ENCODE results near the gene ATG12.
A peak's percentile ranks its signal among the peaks of the same experiment; 100 is the strongest.
"Not testable (repeated sequence)": the region's sequence is repeated elsewhere in the genome, so short reads cannot be mapped to it uniquely, and the experiment has no call there.

The ATG12 gene

DNA sequence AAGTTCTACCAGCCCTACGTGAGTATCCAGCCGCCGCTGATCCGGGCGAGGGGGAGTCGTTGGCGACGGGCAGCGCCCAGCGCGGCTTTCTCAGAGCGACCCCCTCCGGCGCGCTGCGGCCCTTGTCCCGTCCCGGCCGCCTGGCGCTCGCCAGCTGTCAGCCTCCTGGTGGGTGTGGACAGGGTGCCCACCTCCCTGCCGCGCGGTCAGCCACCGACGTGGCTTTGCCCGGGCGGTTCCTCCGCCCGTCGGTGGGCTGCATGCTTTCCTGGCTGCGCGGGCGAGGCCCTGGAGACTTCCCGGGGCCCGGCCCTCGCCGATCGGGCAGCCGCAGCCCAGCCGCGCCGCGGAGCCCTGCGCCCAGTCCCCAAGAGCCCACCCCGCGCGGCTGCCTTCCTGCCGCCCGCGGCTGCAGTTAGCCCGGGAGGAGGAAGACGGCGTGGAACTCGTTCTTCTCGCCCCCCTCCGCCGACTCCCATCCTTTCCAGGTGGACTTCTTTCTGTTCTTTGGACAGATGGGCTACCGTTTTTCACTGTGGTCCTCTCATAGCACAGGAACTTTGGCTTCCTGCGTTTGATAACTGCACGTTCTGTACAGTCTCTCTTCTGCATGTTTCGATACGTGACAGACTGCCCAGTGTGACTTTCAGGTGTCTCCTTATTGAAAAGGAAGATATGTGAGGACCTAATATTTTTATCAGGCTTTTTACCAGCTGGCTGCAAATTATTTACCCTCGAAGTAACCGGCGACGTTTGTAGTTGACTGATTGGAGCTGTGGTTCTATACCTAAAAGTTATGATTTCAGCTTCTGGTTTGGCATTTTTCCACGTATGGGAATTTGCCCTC lies 947 bp upstream of the ATG12 start:
- DNase-seq, result peak; percentile 58

DNA sequence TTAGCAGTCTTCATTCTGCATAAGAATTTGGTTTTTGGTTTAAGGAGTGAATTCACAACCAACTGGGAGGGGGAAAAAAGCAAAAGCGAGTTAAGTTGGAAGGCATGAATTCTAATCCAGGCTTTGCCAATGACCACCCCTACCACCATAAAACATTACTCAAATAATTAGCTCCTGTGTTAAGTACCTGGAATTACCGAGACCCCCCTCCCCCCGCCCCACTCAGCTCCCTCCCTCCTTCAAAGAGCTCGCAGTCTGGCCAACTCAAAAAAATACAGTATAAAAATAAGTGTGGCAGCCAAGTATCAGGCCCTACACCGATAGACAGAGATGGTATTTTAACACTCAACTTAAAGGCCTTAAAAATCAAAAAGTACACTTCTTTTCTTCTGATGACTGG lies 492 bp downstream of the ATG12 start:
- DNase-seq, result peak; percentile 15

DNA sequence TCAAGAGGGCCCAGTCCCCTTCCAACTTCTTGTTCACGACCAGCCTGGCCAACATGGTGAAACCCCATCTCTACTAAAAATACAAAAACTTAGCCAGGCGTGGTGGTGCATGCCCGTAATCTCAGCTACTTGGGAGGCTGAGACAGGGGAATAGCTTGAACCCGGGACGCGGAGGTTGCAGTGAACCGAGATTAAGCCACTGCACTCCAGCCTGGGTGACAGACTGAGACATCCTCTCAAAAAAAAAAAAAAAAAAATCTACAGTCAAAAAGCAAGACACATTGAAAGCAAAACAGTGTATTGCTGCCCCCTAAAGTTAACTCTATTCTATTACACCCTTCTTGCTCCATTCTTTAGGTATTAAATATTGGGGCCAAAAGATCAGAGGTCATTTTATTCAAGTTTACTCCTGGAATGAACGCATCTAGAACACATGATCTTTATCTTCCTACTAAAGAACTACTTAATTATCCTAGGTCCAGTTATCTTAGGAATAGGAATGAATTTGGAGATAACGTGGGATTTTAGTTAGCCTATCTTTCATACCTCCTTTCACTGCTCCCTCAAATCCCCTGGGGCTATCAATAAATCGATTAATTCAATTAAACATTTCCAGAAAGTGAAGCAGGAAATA lies 2.4 kb downstream of the ATG12 start:
- peak; percentile 85 for DNase-seq

DNA sequence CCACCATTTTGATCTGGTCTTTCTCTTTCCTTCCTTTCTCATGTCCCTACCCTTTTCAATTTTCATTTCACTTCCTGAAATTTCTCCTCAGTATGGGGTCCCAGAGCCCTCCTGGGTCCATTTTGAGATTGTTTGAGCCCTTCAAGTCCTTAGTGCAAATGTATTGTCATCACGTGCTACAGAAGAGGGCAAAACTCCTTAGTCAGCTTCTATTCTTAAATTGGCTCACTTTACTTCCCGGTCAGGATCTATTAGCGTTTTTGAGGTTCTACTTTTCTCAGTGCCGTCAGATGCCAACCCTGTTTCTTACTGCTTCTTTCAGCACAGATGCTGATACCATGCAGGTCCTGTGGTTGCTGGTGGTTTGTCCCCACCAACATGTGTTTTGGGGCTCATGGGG lies 5.9 kb downstream of the ATG12 start:
- no peak for DNase-seq

DNA sequence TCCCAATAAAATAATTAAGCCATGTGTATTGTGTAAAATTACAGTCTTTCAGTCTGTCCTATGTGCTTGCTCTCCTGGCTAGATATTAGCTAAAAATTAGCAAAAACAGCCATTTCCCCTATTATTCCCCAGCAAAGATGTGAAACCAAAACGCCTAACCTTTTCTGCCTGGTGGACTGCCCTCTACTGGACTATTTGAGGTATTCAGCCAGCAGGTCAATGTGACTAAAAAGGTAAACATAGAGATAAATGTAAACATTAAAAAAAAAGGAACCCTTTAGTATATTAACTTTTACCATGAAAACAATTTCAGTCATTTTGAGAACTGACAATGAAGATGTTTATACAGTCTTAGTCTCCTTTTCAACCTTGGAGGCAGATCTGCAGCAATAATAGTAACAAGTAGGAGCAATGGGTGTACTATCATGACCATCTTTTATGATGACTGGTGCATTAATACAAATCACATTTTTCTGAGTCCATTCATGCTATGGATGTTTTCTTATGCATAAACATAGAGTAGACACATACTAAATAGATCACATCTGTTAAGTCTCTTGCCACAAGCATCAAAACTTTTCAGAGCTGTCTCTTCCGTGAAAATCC lies 10.1 kb downstream of the ATG12 start:
- peak; percentile 76 for DNase-seq

DNA sequence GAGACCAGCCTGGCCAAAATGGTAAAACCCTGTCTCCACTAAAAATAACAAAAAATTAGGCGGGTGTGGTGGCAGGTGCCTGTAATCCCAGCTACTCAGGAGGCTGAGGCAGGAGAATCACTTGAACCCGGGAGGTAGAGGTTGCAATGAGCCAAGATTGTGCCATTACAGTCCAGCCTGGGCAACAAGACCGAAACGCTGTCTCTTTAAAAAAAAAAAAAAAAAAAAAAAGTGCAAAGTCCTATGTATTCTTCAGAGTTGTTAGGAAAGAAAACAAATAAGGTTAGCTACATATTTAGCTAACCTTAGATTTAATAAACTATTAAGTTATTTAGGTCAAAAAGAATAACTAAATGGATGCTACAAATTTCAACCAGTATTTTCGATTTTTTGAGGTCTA lies 11.5 kb downstream of the ATG12 start:
- DNase-seq, result no peak

DNA sequence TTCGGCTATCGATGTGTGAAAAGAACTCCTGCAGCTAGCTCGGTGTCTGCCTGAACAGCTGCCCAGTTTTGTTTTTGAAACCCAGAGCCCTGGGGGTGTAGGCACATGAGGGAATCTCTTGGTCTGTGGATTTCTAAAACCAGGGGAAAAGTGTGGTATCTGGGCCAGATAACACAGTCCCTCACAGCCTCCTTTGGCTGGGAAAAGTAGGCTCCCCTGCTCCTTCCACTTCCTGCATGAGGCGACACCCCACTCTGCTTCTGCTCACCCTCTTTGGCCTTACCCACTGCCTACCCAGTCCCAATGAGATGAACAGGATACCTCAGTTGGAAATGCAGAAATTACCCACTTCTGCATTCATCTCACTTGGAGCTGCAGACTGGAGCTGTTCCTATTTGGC lies 15.4 kb downstream of the ATG12 start:
- no peak for DNase-seq

DNA sequence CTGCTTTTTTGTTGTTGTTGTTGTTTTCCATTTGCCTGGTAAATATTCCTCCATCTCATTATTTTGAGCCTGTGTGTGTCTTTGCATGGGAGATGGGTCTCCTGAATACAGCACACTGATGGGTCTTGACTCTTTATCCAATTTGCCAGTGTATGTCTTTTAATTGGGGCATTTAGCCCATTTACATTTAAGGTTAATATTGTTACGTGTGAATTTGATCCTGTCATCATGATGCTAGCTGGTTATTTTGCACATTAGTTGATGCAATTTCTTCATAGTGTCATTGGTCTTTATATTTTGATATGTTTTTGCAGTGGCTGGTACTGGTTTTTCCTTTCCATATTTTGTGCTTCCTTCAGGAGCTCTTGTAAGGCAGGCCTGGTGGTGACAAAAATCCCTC lies 16.4 kb downstream of the ATG12 start:
- DNase-seq, result not testable (repeated sequence)

DNA sequence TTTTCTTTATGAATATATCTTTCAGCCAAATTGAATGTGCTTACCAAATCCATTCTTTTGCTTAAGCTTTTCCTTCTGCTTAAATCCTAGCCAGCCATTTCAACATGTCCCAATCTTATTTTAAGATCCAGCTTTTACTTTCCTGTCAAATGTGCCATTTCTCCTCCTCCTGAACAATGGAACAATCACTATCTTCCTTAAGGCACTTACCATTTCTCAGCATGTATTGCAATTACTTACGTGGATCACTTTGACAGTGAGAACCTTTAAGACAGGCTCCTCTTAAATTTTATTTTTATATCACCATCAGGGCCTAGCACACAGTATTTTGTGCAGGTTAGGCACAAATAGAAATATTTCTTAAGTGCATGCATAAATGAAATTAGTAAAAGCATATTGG lies 20.5 kb downstream of the ATG12 start:
- DNase-seq, result no peak

DNA sequence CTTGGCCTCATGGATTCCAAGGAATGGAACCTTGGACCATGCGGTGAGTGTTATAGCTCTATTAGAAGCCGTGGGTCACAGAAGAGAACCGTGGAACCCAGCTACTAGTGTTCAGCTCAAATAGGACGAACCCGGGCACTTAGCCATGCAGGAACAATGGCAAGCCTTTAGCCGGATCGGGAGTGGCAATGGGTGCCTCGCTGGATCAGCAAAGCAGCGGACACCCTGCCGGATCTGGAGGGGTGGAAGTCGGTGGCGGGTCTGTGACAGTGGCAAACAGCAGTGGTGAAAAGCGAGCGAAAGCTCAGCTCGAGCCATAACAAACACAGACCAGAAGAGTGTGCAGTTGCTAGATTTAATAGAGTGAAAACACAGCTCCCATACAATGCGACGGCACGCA lies 22.5 kb downstream of the ATG12 start:
- DNase-seq, result no peak

DNA sequence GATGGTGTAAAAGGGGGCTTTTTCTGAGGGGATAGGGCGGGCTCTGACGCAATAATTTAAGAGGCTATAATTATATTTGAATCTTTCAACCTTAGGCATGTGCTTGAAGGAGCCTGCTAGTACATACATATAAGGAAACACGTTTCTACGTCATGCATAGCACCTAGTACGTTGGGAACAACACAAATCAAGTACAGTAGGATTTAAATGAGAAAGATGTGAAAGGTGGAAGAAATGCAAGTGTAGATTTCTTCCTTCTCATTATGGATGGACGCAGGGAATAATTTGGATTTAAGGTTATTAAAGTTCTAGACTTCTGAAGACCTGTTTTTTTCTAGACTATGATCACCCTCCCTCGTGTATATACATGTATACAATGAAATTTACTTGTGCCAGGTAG lies 24.0 kb downstream of the ATG12 start:
- no peak for DNase-seq

DNA sequence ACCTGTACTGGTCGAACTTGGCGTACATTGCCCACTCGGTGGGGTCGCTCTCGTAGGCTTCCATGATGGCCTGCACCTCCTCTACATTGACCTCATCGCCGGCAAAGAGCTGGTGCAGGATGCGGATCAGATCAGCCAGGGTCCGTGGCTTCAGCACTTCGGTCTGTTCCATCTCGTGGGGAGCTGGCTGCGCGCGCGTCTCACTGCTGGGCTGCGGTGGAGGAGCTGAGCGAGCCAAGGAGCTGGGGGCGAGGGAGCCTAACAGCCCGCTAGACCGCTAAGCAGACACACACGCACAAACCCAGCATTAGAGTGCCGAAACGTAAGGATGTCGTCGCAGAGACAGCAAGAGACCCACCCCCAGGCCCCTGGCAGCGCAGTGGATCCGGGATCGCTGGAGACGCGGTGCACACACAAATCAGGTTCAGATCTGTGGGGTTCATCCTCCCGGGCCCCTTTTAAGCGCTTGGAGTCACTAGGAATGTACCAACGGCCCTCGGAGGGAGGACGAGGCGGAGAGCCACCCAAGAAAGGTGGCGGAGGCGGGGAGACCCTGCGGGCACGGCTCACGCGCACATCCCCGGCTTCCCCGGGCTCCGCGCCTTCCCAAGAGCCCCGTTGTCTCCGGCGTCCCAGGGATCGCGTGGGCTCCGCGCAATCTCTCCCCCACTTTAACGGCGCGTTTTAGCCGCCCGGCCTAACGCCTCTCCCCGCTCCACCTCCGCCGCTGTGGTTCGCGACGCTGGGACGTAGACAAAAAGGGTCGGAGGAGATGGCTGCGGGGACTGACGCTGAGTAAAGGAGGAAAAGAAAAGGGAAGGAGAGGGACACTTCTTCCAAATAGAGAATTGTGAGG lies 24.9 kb downstream of the ATG12 start, which contains the start of gene CDO1:
TSS of gene CDO1 (minus strand) at position 434 of the 856 bp plus-strand sequence. CDS start at position 172, 262 bp downstream.
- DNase-seq, result peak; percentile 23

DNA sequence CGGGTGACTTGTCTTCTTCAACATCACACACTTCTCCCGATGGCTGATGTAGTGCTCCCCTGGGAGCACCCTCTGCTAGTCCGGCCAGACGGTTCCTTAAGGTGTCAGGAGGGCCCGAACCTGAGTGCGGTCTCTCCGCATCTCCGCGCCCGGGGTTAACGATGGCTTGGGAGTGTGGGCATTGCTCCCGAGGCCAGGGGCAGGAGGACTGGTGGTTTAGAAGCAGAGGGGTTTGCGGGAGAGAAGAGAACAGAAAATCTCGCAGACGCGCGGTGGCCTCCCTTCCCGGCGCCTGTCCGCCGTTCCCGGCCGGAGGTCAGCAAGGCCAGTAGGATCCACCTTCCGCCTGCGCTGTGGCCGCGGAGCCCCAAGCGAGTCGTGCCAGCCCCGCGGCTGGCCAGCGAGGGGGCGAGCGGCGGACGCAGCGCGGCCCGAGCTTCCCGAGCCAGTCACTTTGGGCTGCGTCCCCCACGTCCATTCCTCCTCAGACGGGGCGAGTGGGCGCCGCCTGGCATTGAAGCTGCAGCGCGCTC lies 25.6 kb downstream of the ATG12 start:
- no peak for DNase-seq

DNA sequence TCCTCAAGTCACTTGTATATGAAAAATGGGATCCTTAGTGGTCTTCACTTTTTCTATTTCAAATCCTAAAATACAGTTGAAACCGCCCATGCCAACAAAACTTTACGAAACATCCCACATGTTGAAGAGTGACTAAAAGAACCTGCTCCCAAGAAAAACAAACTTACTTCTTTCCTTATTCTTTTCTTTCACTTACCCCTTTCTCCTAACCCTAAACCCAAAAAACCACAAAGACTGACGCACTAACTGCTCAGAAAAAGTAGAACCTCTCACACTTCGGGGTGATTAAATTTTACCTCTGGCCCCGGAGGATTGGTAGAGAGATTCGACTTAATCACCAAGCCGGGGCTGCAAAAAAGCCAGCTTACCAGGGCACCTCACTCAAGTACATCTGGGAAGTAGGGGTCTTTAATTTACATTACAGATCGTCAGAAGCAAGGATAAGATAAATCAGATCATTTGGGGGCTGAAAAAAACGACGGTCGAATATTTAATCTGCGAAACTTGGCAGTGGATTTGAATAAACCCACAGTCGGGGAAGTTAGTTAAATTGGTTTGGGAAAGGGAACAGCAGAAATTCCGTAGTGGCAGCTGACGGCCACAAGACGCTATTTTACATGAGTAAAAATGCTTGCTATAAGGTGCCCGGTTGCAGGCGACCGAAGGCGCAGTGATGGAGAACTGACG lies 26.2 kb downstream of the ATG12 start:
- no peak for DNase-seq

DNA sequence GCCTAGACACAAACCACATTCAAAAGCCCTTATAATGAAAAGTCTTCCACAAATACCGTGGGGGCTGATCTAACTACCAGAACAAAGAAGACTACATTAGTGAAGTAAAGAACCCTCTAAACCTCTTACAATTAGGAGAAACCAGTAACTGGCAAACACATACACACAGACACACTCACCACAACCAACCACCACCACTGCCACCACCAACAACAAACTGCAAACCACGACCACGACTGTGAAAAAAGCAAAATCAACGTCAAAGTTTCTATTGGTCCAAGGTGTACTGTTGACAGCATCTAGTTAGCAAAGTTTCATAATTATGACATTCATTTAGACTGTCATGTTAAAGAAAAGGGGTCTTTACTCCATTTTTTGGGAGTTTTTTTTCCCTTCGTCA lies 27.6 kb downstream of the ATG12 start:
- no peak for DNase-seq

DNA sequence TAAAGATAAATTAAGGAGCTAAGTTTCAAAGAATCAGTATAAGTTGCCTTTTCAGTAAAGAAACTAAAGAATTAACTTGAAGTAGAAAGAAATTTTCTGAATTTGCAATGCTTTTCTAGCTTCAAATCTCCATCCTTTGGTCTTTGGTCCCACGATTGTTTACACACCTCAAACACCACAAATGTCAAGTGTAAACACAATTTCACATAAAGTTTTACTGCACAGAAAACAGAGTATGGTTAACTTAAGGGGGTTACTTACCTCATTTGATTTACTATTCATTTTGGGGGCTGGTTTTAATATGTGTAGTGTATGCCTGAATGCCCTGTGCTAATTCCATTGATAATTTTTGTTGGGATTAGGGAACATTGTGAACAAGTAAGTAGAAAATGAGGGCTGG lies 29.0 kb downstream of the ATG12 start:
- DNase-seq, result no peak

DNA sequence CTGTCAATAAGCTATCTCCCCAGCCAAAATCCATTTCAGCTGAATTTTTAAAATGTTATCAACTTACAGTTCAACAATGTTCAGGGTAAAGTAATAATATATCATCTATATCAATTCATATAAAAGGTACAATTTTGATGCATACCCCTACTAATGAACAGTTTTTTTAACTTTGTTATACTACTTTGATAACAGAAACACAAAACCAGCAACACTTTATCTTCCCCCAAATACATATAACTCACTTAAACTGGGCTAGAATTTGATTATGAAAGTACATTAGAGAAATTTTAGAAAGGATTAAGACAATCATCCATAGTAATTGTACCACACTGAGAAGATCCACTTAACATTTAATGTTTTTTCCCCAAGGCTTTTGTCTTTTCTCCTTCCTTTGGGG lies 30.0 kb downstream of the ATG12 start:
- no peak for DNase-seq

DNA sequence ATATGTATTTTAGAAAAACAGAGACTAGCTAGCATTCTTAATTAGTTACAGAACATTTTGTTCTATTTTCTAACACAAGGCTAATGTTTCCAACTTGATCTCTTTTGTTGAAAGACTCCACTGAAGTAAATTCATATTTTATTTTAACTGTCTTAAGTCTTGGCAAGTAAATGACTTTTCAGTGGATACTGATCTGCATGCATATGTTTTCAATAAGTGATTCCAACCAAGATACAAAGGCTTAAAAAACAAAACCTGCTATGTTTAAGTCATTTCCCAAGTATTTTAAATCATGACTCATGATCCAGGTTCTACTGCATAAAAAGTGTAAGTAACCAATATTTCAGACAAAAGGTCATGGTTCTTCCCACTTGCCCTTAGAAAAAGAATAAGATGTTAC lies 30.6 kb downstream of the ATG12 start:
- no peak for DNase-seq

DNA sequence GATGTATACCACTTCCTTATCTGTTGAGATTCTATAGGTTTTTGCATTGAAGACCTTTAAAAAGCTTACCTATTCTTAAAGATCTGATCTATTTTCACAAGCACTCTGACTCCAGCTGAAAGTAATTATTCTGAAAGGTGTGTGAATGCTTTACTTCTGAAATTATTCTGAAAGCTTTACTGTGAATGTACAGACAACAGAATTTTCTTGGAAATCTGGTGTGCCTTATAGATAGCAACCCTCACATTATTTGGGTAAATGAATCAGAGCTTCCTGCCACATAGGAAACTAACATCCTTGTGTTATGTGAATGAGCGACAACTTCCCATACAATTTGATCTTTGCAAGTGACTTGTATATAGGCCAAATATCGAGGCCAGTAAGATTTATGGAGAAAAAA lies 31.4 kb downstream of the ATG12 start:
- DNase-seq, result no peak

DNA sequence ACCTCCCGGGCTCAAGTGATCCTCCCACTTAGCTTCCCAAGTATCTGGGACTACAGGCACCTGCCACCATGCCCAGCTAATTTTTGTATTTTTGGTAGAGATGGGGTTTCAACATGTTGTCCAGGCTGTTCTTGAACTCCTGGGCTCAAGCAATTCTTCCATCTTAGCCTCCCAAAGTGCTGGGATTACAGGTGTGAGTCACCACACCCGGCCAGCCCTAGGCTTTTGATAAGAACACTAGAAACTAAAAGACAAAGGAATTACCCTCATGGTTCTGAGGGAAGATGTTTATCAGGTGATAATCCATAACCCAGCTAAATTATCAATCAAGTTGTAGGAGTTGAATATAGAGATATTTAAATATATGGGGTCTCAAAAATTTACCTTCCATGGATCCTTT lies 33.3 kb downstream of the ATG12 start:
- DNase-seq, result not testable (repeated sequence)

DNA sequence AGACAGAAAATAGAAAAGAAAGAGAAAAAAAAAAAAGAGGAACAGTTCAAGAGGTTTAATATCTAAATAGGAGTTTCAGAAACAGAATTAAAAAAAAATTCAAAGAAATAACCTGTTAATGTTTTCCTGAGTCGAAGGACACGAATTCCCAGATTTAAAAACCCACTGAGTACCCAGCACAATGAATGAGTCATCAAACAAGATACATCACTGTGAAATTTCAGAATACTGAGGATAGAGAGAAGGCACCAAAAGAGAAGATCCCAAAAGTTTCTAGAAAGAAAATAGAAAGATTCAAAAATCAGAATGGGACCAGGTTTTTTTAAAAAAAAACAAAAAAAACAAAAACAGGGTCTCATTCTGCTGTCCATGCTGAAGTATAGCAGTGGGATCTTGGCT lies 33.7 kb downstream of the ATG12 start:
- DNase-seq, result no peak

DNA sequence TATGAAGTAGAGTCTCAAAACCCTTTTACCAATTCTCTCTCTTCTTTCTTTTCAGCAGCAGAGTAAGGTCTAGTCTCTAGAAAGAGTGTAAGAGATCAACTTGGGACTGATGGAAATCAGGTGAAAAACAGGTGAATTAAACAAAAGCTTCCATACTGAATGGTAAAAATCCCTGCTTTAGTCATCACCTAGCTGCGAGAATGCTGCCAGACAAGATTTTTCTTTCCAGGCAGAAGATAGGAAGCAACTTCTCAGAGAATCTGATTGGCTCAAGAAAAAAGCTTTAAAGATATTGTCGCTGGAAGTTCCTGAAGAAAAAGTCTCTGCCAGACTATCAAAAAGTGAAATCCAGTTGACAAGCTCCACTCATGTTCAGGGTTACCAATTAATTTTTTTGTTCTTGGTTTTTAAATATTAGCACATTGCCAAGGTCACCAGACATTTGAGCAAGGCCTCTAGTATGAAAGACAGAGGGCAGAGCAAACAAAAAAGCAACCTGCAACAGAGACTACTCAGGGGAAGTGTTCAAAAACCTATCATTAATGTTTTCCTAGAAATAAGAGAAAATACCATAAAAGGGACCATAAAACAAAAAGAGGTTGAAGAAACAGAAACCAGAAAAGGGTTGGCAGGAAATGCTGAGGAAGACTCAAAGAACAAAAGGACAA lies 34.2 kb downstream of the ATG12 start:
- no peak for DNase-seq

All from hematopoietic multipotent progenitor cell treated with erythropoietin and hydrocortisone succinate and interleukin-3 and kit ligand, for 6 days (in vitro differentiated cells).